GM10266 (cell line): ENCODE measurements around the gene XXYLT1.

Experiments used
- DNase-seq: peaks from one replicate; pipeline ENCODE4 v3.0.0; 2012; ENCODE audit errors: extremely low spot score
- CTCF ChIP-seq: IDR thresholded peaks from 2 replicates; pipeline ENCODE4 v1.5.1; 2012; ENCODE audit warnings: mild to moderate bottlenecking, low read depth; ENCODE audit not compliant: control insufficient read depth, insufficient read depth; ENCODE audit errors: missing control alignments

XXYLT1 gene

DNA sequence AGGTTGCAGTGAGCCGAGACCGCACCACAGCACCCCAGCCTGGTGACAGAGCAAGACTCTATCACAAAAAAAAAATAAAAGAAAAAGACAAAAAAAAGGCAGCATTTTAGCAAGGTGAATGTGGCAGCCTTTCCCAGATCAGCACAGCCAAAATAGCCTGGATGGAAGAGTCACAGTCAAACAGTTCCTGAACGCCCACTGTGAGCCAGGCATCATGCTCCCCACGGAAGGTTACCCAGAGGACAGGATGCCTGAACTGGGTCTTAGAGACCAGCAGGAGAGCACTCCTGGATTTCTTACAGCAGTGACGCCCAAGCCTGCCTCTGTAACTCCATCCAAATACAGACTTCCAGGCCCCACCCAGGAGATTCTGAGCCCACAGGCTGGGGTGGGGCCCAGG lies 4.5 kb downstream of the XXYLT1 start:
- DNase-seq: no peak
- no peak for TF ChIP-seq CTCF

GRCh38 chr3:195265363-195265976 lies 5.5 kb downstream of the XXYLT1 start:
- peak; percentile 3 for TF ChIP-seq CTCF
- DNase-seq: no peak

DNA sequence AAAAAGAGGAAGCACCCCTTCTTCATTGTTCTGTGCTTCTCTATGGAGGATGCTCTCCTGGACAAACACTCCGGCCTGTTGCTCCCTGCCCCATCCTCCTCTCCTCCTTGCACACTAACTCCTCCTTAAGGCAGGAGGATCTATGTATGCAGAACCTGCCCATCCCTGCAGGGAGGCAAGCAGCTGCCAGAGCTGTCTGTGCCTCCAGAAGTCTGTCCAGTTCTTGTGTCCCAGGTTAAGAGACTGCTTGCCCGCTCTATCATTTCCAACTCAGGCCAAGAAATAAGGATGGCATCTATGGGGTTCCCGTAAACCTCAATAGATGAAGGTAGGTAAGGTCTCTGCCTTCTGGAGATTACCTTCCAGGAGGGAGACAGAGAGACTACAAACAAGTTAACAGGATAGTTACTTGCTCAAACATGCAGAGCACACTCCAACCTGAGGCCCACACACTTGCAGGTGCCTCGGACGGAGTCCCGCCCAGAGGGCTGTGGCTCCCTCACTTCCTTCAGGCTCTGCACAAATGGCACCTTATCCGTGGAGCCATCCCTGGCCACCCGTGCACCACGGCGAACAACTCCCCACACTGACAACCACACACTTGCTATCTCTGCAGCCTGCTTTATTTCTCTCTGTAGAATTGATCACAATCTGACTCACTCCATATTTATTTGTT lies 6.9 kb downstream of the XXYLT1 start:
- no peak for DNase-seq
- TF ChIP-seq CTCF: no peak

DNA sequence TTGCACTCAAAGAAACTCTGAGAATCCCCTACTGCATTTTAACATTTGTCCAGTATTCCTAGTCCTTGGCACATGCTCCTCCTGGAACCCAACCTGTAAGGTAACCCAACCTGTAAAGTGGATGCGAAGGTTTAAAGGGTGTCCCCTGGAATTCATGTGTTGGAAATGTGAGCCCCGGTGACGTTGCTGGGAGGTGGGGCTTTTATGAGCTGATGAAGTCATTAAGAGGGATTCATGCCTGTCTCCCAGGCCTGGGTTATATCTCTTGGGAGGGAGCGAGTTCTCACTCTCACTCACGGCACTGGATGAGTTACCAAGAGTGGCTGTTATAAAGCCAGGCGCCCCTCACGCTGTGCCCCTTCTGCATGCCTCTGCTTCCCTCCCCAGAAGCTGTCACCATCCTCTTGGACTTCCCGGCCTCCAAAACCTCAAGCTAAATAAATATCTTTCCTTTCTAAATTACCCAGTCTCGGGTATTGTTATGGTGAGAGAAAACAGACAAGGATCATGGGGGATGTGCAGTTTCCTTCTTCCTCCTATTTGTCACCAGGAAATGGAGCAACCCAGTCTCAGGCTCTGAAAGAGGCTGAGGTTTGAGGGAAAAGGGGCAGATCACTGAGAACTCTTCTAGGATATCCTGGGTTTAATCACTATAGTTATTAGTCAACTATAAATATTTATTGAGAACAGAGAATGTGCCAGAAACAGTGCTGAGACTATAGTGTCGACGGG lies 7.6 kb downstream of the XXYLT1 start:
- TF ChIP-seq CTCF: no peak
- peak; percentile 16 for DNase-seq

DNA sequence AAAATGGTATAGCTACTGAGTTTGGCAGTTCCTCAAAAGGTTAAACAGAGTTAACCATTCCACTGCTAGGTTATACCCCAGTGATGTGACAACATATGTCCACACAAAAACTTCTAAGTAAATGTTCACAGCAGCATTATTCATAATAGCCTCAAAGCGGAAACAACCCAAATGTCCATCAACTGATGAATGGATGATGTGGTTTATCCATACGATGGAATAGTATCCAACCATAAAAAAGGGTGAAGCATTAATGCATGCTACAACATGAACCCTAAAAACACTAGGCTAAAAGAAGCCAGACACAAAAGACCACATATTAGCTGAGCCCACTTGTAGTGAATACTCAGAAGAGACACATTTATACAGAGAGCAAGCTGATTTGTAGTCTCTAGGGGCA lies 9.0 kb downstream of the XXYLT1 start:
- no peak for TF ChIP-seq CTCF
- no peak for DNase-seq

DNA sequence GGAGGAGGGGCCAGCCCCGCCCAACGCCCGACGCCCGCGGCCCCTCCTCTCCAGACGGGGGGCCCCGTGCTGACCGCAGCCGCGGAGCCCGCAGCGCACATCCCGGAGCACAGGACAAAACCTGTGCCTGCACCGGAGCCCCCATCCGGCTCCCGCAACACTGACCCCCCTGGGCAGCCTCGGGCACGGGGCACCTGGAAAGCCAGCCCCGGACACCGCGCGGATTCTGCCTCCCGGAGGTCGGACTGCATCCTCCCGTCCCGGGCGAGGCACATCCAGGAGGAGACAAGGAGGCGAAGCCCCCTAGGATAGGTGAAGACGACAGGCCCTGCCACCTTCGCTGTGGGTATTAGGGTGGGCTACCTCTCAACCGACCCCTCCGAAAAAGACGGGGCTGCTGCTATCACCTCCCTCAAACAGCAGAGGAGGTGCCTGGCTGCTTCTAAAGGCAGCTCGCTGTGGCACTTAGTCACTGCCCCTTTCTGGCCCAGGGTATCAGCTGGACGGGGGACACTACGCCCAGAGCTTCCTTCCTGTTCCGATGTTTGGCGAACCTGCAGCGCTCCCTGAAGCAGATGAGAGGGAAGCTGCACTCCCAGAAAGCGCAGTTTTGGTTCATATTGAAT lies 10.6 kb downstream of the XXYLT1 start:
- peak; percentile 20 for TF ChIP-seq CTCF
- DNase-seq: peak; percentile 63
